Neural progenitor cell (in vitro differentiated cells): ENCODE measurements around the gene CAP2. TPM values are rescaled to one million over a fixed set of nuclear protein-coding genes. Genes with fewer than 3 reads are reported as not detected.

Experiments used
- DNase-seq: peaks from one replicate; pipeline ENCODE4 v3.0.0-alpha.2; 2016; ENCODE audit warnings: low spot score
- H2AFZ ChIP-seq: fragments of 200-600 bp; sonication (generic); replicated peaks from 2 replicates; pipeline ENCODE4 v1.6.1; 2016; ENCODE audit warnings: antibody characterized with exemption
- H3F3A ChIP-seq: fragments of 200-600 bp; sonication (generic); 2 replicates; pipeline ENCODE4 v1.6.1; 2016; ENCODE audit warnings: antibody characterized with exemption, low read depth
- H3K27ac ChIP-seq: fragments of 200-600 bp; sonication (generic); 2 replicates; pipeline ENCODE4 v1.5.1; 2016; ENCODE audit warnings: mild to moderate bottlenecking
- H3K27me3 ChIP-seq: fragments of 200-600 bp; sonication (generic); 2 replicates; pipeline ENCODE4 v1.6.1; 2016; ENCODE audit warnings: mild to moderate bottlenecking, moderate library complexity
- H3K36me3 ChIP-seq: fragments of 200-600 bp; sonication (generic); 2 replicates; pipeline ENCODE4 v1.5.1; 2016
- H3K4me1 ChIP-seq: fragments of 200-600 bp; sonication (generic); 2 replicates; pipeline ENCODE4 v1.6.1; 2016; ENCODE audit warnings: mixed run types
- H3K4me2 ChIP-seq: fragments of 200-600 bp; sonication (generic); 2 replicates; pipeline ENCODE4 v1.6.1; 2016
- H3K4me3 ChIP-seq: fragments of 200-600 bp; sonication (generic); 2 replicates; pipeline ENCODE4 v1.5.1; 2016
- H3K79me2 ChIP-seq: fragments of 200-600 bp; sonication (generic); 2 replicates; pipeline ENCODE4 v1.6.1; 2016; ENCODE audit warnings: low read depth
- H3K9ac ChIP-seq: fragments of 200-600 bp; sonication (generic); 2 replicates; pipeline ENCODE4 v1.6.1; 2016
- H3K9me3 ChIP-seq: fragments of 200-600 bp; sonication (generic); 2 replicates; pipeline ENCODE4 v1.5.1; 2016; ENCODE audit warnings: low read depth
- H4K20me1 ChIP-seq: fragments of 200-600 bp; sonication (generic); 2 replicates; pipeline ENCODE4 v1.6.1; 2016; ENCODE audit warnings: low read depth
- H3K27ac Mint-ChIP-seq: 3 replicates; pipeline ENCODE4 v1.8.0; 2021; ENCODE audit warnings: mixed read lengths
- H3K27me3 Mint-ChIP-seq: 2 replicates; pipeline ENCODE4 v1.8.0; 2022; ENCODE audit warnings: low read depth, mild to moderate bottlenecking, inconsistent platforms, moderate library complexity, mixed read lengths; ENCODE audit not compliant: insufficient read depth
- H3K36me3 Mint-ChIP-seq: 3 replicates; pipeline ENCODE4 v1.8.0; 2021; ENCODE audit warnings: mixed read lengths
- H3K4me1 Mint-ChIP-seq: 3 replicates; pipeline ENCODE4 v1.8.0; 2021; ENCODE audit warnings: mixed read lengths
- H3K4me3 Mint-ChIP-seq: 3 replicates; pipeline ENCODE4 v1.8.0; 2021; ENCODE audit warnings: mild to moderate bottlenecking, moderate library complexity, mixed read lengths
- H3K9me3 Mint-ChIP-seq: 3 replicates; pipeline ENCODE4 v1.8.0; 2020; ENCODE audit warnings: mixed read lengths
- CTCF ChIP-seq: fragments of 200-600 bp; sonication (generic); IDR thresholded peaks from 2 replicates; pipeline ENCODE4 v1.5.1; 2017; ENCODE audit warnings: antibody characterized with exemption, mild to moderate bottlenecking
- EZH2 ChIP-seq: fragments of 200-600 bp; sonication (generic); IDR thresholded peaks from 2 replicates; pipeline ENCODE4 v1.6.1; 2017; ENCODE audit warnings: antibody characterized with exemption, mild to moderate bottlenecking, moderate library complexity
- EZH2phosphoT487 ChIP-seq: fragments of 200-600 bp; sonication (generic); IDR thresholded peaks from 2 replicates; pipeline ENCODE4 v1.6.1; 2017; ENCODE audit warnings: antibody characterized with exemption
- total RNA-seq: library from RNA; depleted of rRNA; stranded (reverse); fragments of >200 nt; gene quantifications from 2 replicates; pipeline ENCODE4 v1.2.3, GENCODE V29; 2015; ENCODE audit warnings: low replicate concordance

CAP2 gene
- total RNA-seq, 1 donor from 2014 or later: 27.4 TPM

GRCh38 chr6:17506531-17506930 is 113.1 kb downstream of the CAP2 start:
- TF ChIP-seq CTCF (no peak), EZH2 (no peak), EZH2phosphoT487 (no peak)
- H3K36me3 ChIP-seq: no peaks in the 10 kb centered on the region
- Mint-ChIP-seq H3K27ac (no peak overlapping the region), H3K9me3 (peaks cover 2% of the 10 kb centered on the region), H3K36me3 (peaks cover 31% of the 10 kb centered on the region), H3K4me1 (no peaks in the 10 kb centered on the region), H3K4me3 (no peak overlapping the region), H3K27me3 (peaks cover 2% of the 10 kb centered on the region)
- no peak for DNase-seq
- H3K9me3 ChIP-seq: no peaks in the 10 kb centered on the region
- H3K79me2 ChIP-seq: no peaks in the 10 kb centered on the region
- no peak overlapping the region for H2AFZ ChIP-seq
- no peaks in the 10 kb centered on the region for H3K27me3 ChIP-seq
- no peaks in the 10 kb centered on the region for H3K4me1 ChIP-seq
- H3K4me3 ChIP-seq: no peak overlapping the region
- H3F3A ChIP-seq: no peaks in the 10 kb centered on the region
- H3K4me2 ChIP-seq: no peak overlapping the region
- H4K20me1 ChIP-seq: no peaks in the 10 kb centered on the region
- H3K27ac ChIP-seq: no peak overlapping the region
- no peak overlapping the region for H3K9ac ChIP-seq

GRCh38 chr6:17506962-17507361 is 113.6 kb downstream of the CAP2 start:
- Histone ChIP-seq H3K27me3 (no peaks in the 10 kb centered on the region), H2AFZ (no peak overlapping the region), H3K4me1 (no peaks in the 10 kb centered on the region), H3F3A (no peaks in the 10 kb centered on the region), H3K9ac (no peak overlapping the region), H3K79me2 (no peaks in the 10 kb centered on the region), H3K4me2 (no peak overlapping the region), H3K4me3 (no peak overlapping the region), H3K27ac (no peak overlapping the region), H3K9me3 (no peaks in the 10 kb centered on the region), H4K20me1 (no peaks in the 10 kb centered on the region), H3K36me3 (no peaks in the 10 kb centered on the region)
- no peaks in the 10 kb centered on the region for H3K4me1 Mint-ChIP-seq
- no peak overlapping the region for H3K27ac Mint-ChIP-seq
- H3K4me3 Mint-ChIP-seq: no peak overlapping the region
- peaks cover 31% of the 10 kb centered on the region for H3K36me3 Mint-ChIP-seq
- H3K9me3 Mint-ChIP-seq: peaks cover 2% of the 10 kb centered on the region
- H3K27me3 Mint-ChIP-seq: peaks cover 2% of the 10 kb centered on the region
- TF ChIP-seq EZH2 (no peak), EZH2phosphoT487 (no peak), CTCF (no peak)
- no peak for DNase-seq

- Histone ChIP-seq H3F3A (no peaks in the 10 kb centered on the region), H3K4me1 (no peaks in the 10 kb centered on the region), H4K20me1 (no peaks in the 10 kb centered on the region), H2AFZ (no peak overlapping the region), H3K4me2 (no peak overlapping the region), H3K27ac (no peak overlapping the region), H3K9me3 (no peaks in the 10 kb centered on the region), H3K9ac (no peak overlapping the region), H3K36me3 (no peaks in the 10 kb centered on the region), H3K27me3 (no peaks in the 10 kb centered on the region), H3K4me3 (no peak overlapping the region), H3K79me2 (no peaks in the 10 kb centered on the region)
- Mint-ChIP-seq H3K27ac (no peak overlapping the region), H3K36me3 (peaks cover 32% of the 10 kb centered on the region), H3K9me3 (peaks cover 2% of the 10 kb centered on the region), H3K4me1 (no peaks in the 10 kb centered on the region), H3K27me3 (peaks cover 2% of the 10 kb centered on the region), H3K4me3 (no peak overlapping the region)
- no peak for TF ChIP-seq CTCF
- no peak for TF ChIP-seq EZH2phosphoT487
- no peak for TF ChIP-seq EZH2
- no peak for DNase-seq
Observed at GRCh38 chr6:17511084-17511483, 117.7 kb downstream of the CAP2 start.

GRCh38 chr6:17511580-17511979 is 118.2 kb downstream of the CAP2 start:
- H3K27me3 Mint-ChIP-seq: peaks cover 2% of the 10 kb centered on the region
- no peaks in the 10 kb centered on the region for H3K36me3 ChIP-seq
- no peak overlapping the region for H3K4me2 ChIP-seq
- no peak overlapping the region for H3K4me3 Mint-ChIP-seq
- TF ChIP-seq EZH2phosphoT487 (no peak), CTCF (no peak), EZH2 (no peak)
- no peak overlapping the region for H3K27ac Mint-ChIP-seq
- no peaks in the 10 kb centered on the region for H3K27me3 ChIP-seq
- H3K79me2 ChIP-seq: no peaks in the 10 kb centered on the region
- no peak overlapping the region for H3K27ac ChIP-seq
- peaks cover 2% of the 10 kb centered on the region for H3K9me3 Mint-ChIP-seq
- H3K36me3 Mint-ChIP-seq: peaks cover 32% of the 10 kb centered on the region
- H3K9me3 ChIP-seq: no peaks in the 10 kb centered on the region
- no peak overlapping the region for H3K9ac ChIP-seq
- H3F3A ChIP-seq: no peaks in the 10 kb centered on the region
- no peak overlapping the region for H3K4me3 ChIP-seq
- no peak for DNase-seq
- no peak overlapping the region for H2AFZ ChIP-seq
- H3K4me1 Mint-ChIP-seq: no peaks in the 10 kb centered on the region
- no peaks in the 10 kb centered on the region for H4K20me1 ChIP-seq
- no peaks in the 10 kb centered on the region for H3K4me1 ChIP-seq
